Activated T-cell treated with anti-CD3 and anti-CD28 coated beads, Interleukin-2, amount 50 U/mL, for 24 hours (primary cell): ENCODE measurements around the gene USF1.
"Not testable (repeated sequence)": the region's sequence is repeated elsewhere in the genome, so short reads cannot be mapped to it uniquely, and the experiment has no call there.

Experiments
- DNase-seq: peaks from one replicate; pipeline ENCODE4 v3.0.0-alpha.2; 2020
- H3K27ac Mint-ChIP-seq: 2 replicates; pipeline ENCODE4 v1.8.0; 2020; ENCODE audit warnings: mild to moderate bottlenecking, mixed read lengths
- H3K27me3 Mint-ChIP-seq: 2 replicates; pipeline ENCODE4 v1.8.0; 2020; ENCODE audit warnings: mixed read lengths
- H3K36me3 Mint-ChIP-seq: 2 replicates; pipeline ENCODE4 v1.8.0; 2020; ENCODE audit warnings: low read depth, mixed read lengths
- H3K4me1 Mint-ChIP-seq: 2 replicates; pipeline ENCODE4 v1.8.0; 2020; ENCODE audit warnings: low read depth, mixed read lengths
- H3K4me3 Mint-ChIP-seq: 2 replicates; pipeline ENCODE4 v1.8.0; 2020; ENCODE audit warnings: mild to moderate bottlenecking, moderate library complexity, mixed read lengths
- H3K9me3 Mint-ChIP-seq: 2 replicates; pipeline ENCODE4 v1.8.0; 2020; ENCODE audit warnings: mixed read lengths

USF1 gene

GRCh38 chr1:161022432-161022831 lies 23.3 kb downstream of the USF1 start:
- DNase-seq, H3K27me3 Mint-ChIP-seq, H3K9me3 Mint-ChIP-seq, H3K27ac Mint-ChIP-seq, H3K4me3 Mint-ChIP-seq, H3K36me3 Mint-ChIP-seq: not testable (repeated sequence)
- peaks cover 48% of the 10 kb centered on the region for H3K4me1 Mint-ChIP-seq

DNA sequence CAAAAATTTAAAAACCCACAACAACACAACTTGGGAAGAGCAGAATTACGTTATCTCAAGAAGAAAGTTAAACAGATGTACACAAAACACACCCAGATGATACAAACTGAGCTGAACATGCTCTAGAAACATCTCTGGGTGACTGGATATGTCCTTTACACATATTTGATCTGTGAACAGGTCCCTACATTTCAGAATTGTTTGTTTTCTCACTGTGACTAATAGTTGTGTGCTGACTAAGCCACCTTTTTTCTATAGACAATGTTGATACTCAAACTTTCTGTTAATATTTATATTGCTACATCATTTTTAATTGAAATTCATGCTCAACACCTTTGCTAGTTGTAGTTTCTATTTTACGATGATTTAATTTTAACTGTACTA lies 23.8 kb downstream of the USF1 start:
- H3K4me3 Mint-ChIP-seq: peak overlapping the region; percentile 86
- no peak overlapping the region for H3K27ac Mint-ChIP-seq
- peaks cover 45% of the 10 kb centered on the region for H3K4me1 Mint-ChIP-seq
- DNase-seq: no peak
- no peaks in the 10 kb centered on the region for H3K27me3 Mint-ChIP-seq
- peaks cover 3% of the 10 kb centered on the region for H3K36me3 Mint-ChIP-seq
- H3K9me3 Mint-ChIP-seq: peaks cover 2% of the 10 kb centered on the region

GRCh38 chr1:161021165-161021969 lies 24.4 kb downstream of the USF1 start:
- Mint-ChIP-seq H3K36me3 (no peaks in the 10 kb centered on the region), H3K27me3 (no peaks in the 10 kb centered on the region), H3K4me1 (peaks cover 46% of the 10 kb centered on the region), H3K4me3 (peak overlapping the region; percentile 86), H3K9me3 (no peaks in the 10 kb centered on the region), H3K27ac (peak overlapping the region; percentile 83)
- peak; percentile 87 for DNase-seq

- Mint-ChIP-seq H3K27ac (peak within 1 kb of the TSS; percentile 83), H3K4me3 (peak within 1 kb of the TSS; percentile 86), H3K27me3 (no peaks in the 10 kb centered on the region), H3K36me3 (no peaks in the 10 kb centered on the region), H3K4me1 (peaks cover 46% of the 10 kb centered on the region), H3K9me3 (no peaks in the 10 kb centered on the region)
- no peak for DNase-seq
Observed at GRCh38 chr1:161020509-161021164, 25.1 kb downstream of the USF1 start, which contains the start of gene F11R. Gene F11R, minus strand, starts transcription at chr1:161021152. Its CDS starts 79 bp downstream, at chr1:161021073.

GRCh38 chr1:161019751-161020495 lies 25.9 kb downstream of the USF1 start:
- Mint-ChIP-seq H3K27ac (peak overlapping the region; percentile 83), H3K27me3 (no peaks in the 10 kb centered on the region), H3K4me3 (peak overlapping the region; percentile 86), H3K36me3 (no peaks in the 10 kb centered on the region), H3K9me3 (no peaks in the 10 kb centered on the region), H3K4me1 (peaks cover 46% of the 10 kb centered on the region)
- no peak for DNase-seq

DNA sequence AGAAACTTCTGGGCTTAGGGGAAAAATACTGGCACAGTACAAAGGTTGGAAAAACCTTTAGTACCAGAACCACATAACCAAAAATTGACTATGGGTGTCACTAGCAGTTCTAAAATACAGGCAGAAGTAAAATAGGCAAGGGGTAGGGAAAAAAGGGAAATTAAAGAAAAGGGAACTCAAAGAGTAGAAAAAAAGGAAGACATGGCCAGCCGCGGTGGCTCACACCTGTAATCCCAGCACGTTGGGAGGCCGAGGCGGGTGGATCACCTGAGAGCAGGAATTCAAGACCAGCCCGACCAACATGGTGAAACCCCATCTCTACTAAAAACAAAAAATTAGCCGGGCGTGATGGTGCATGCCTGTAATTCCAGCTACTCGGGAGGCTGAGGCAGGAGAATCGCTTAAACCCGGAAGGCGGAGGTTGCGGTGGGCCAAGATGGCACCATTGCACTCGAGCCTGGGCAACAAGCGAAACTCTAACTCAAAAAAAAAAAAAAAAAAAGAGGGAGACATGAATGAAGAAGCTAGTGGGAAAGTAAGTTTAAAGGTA lies 26.6 kb downstream of the USF1 start:
- not testable (repeated sequence) for DNase-seq, H3K36me3 Mint-ChIP-seq, H3K4me3 Mint-ChIP-seq, H3K27ac Mint-ChIP-seq, H3K9me3 Mint-ChIP-seq, H3K27me3 Mint-ChIP-seq
- H3K4me1 Mint-ChIP-seq: peaks cover 48% of the 10 kb centered on the region

DNA sequence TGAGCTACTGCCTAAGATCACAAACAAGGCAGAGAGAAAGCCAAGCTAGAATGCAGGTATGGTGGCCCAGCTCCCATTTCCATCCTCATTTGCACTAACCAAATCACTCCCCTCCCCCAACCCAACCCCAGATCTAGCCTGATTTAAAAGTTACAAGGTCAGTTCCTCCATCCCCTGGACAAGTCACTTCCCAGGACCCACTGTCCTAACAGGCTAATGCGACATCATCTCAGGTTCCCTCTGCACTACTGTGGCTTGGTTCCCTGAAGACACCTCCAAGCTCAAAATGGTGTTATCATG lies 27.2 kb downstream of the USF1 start:
- H3K4me1 Mint-ChIP-seq: peaks cover 54% of the 10 kb centered on the region
- no peak overlapping the region for H3K4me3 Mint-ChIP-seq
- H3K9me3 Mint-ChIP-seq: no peaks in the 10 kb centered on the region
- no peak for DNase-seq
- H3K27me3 Mint-ChIP-seq: no peaks in the 10 kb centered on the region
- H3K27ac Mint-ChIP-seq: no peak overlapping the region
- H3K36me3 Mint-ChIP-seq: no peaks in the 10 kb centered on the region

GRCh38 chr1:161017756-161018630 lies 27.8 kb downstream of the USF1 start:
- H3K27ac Mint-ChIP-seq: peak overlapping the region; percentile 39
- no peaks in the 10 kb centered on the region for H3K36me3 Mint-ChIP-seq
- DNase-seq: no peak
- H3K4me3 Mint-ChIP-seq: no peak overlapping the region
- H3K27me3 Mint-ChIP-seq: no peaks in the 10 kb centered on the region
- no peaks in the 10 kb centered on the region for H3K9me3 Mint-ChIP-seq
- peaks cover 60% of the 10 kb centered on the region for H3K4me1 Mint-ChIP-seq

GRCh38 chr1:161017181-161017580 lies 28.6 kb downstream of the USF1 start:
- not testable (repeated sequence) for H3K9me3 Mint-ChIP-seq, H3K27ac Mint-ChIP-seq, H3K36me3 Mint-ChIP-seq

DNA sequence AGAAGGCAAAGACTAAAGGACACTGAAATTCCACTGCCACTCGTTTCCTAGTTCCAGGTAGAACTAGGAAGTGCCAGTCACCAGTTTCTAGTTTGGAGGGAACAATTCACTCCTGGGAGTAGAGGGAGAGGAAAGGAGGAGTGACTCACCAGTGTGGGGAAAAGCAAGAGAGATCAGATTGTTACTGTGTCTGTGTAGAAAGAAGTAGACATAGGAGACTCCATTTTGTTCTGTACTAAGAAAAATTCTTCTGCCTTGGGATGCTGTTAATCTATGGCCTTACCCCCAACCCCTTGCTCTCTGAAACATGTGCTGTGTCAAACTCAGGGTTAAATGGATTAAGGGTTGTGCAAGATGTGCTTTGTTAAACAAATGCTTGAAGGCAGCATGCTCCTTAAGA lies 29.1 kb downstream of the USF1 start:
- not testable (repeated sequence) for DNase-seq, H3K27ac Mint-ChIP-seq, H3K9me3 Mint-ChIP-seq, H3K36me3 Mint-ChIP-seq, H3K27me3 Mint-ChIP-seq, H3K4me3 Mint-ChIP-seq
- H3K4me1 Mint-ChIP-seq: peaks cover 60% of the 10 kb centered on the region

More at GRCh38 chr1:161017181-161017580, 28.6 kb downstream of the USF1 start:
- H3K4me3 Mint-ChIP-seq, DNase-seq, H3K27me3 Mint-ChIP-seq: not testable (repeated sequence)
- H3K4me1 Mint-ChIP-seq: peaks cover 61% of the 10 kb centered on the region

- Mint-ChIP-seq H3K36me3 (no peaks in the 10 kb centered on the region), H3K4me1 (peaks cover 48% of the 10 kb centered on the region), H3K27me3 (no peaks in the 10 kb centered on the region), H3K4me3 (peak overlapping the region; percentile 76), H3K9me3 (no peaks in the 10 kb centered on the region), H3K27ac (peak overlapping the region; percentile 97)
- peak; percentile 76 for DNase-seq
Observed at GRCh38 chr1:161013488-161014230, 32.1 kb downstream of the USF1 start.

DNA sequence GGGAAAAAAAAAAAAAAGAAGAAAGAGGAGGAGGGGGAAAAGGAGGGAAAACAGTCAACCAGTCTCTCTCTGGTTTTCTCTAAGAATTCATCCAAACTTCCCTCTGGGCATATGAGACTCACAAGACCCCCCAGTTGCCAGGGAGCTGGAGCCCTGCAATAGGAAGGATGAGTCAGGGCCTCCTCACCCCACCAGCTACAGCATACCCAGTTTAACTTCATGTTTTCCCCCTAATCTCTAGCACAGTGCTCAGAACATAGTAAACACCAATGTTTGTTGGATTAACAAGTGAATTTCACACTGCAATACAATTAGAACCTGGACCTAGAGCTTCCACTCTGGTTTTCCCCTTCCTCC lies 32.7 kb downstream of the USF1 start:
- H3K36me3 Mint-ChIP-seq: no peaks in the 10 kb centered on the region
- peaks cover 42% of the 10 kb centered on the region for H3K4me1 Mint-ChIP-seq
- DNase-seq: no peak
- peak overlapping the region; percentile 76 for H3K4me3 Mint-ChIP-seq
- H3K27me3 Mint-ChIP-seq: no peaks in the 10 kb centered on the region
- H3K27ac Mint-ChIP-seq: peak overlapping the region; percentile 97
- H3K9me3 Mint-ChIP-seq: no peaks in the 10 kb centered on the region

DNA sequence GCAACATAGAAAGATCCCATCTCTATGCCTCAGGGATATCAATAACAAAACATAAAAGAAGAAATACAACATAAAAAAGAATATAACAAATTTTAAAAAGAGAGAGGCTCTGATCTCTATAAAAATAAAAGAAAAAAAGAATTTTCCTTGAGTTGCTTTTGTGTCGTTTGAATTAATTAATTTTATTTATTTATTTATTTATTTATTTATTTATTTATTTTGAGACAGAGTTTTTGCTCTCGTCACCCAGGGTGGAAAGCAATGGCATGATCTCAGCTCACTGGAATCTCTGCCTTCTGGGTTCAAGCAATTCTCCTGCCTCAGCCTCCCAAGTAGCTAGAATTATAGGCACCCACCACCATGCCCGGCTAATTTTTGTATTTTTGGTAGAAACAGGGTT lies 33.4 kb downstream of the USF1 start:
- no peak for DNase-seq
- H3K36me3 Mint-ChIP-seq: no peaks in the 10 kb centered on the region
- no peaks in the 10 kb centered on the region for H3K9me3 Mint-ChIP-seq
- no peaks in the 10 kb centered on the region for H3K27me3 Mint-ChIP-seq
- H3K27ac Mint-ChIP-seq: peak overlapping the region; percentile 97
- peaks cover 40% of the 10 kb centered on the region for H3K4me1 Mint-ChIP-seq
- no peak overlapping the region for H3K4me3 Mint-ChIP-seq
